ENCODE data around the gene FOXN3.

FOXN3 gene

GRCh38 chr14:89249972-89250654 lies 166.9 kb downstream of the FOXN3 start:
- DNase-seq (ENCODE audit: low read depth) = no peak

GRCh38 chr14:89249065-89249695 lies 167.9 kb downstream of the FOXN3 start:
- no peak for DNase-seq (ENCODE audit: low read depth)

DNA sequence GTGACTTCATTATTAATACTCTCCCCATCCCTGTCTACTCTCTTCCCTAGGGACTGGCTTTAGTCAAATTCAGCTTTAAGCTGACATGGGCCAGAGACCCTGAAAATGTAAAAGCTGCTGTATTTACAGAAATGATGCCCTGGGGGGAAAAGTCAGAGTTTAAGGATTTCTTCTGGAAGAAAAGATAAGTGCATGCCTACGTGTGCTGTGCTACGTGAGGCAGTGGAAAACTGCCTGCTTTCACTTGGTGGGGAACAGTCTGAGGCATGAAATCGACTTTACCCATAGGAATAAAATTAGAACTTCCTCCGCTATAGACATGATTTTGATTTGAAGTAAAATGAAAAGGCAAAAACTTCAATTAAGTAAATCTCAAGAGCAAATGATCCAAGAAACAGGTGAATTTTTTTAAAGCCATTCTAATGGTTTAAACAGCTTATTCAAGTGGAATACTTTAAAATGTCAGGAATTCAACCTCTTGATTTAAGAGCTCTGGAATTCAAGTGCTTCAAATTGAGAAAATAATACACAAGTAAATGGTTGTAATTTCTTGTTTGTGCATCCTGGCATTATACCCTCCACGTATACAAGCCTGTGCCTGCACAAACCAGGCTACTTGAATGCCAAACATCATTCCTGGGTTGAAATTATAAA lies 168.5 kb downstream of the FOXN3 start:
- no peak for DNase-seq (ENCODE audit: low read depth)

DNA sequence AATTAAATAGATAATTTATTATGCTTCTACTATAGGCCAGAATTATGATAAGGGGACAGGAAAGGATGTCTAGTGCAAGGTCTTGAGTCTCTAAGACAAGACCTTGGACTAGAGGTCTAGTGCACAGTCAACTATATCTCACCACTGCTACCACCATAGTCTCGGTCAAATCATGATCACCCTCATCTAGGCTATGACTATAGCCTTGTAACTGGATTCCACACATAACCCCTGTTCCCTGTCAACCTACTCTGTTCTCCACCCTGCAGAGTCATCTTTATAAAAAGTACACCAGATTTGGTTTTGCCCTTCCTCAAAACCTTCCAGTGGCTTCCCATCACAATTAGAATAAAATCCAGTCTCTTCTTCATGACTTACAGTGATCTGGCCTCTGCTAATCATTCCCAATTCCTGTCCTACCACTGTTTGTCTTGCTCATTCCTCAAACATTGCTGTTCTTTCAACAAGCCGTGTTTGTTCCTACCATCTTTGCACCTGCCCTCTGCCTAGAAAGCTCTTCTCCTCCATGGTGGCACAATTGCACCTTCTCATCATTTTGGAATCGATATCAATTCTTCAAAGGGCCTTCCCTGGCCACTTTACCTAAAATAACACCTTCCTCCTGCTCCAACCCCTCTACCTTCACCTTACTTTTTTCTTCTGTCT lies 169.4 kb downstream of the FOXN3 start:
- no peak for DNase-seq (ENCODE audit: low read depth)

DNA sequence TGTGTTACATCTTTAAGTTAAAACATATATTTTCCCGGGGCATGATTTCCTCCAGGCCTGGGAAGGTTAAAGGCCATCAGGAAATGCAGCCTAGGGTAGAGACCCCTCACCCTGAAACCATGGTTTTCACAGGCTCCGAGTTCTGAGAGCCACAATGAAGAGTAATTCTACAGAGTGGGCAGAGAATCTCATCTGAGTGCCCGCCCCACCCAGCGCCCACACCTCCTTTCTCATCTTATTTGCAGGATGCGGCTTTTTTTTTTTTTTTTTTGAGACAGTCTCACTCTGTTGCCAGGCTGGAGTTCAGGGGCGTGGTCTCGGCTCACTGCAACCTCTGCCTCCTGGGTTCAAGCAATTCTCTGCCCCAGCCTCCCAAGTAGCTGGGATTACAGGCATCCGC lies 170.7 kb downstream of the FOXN3 start:
- DNase-seq (ENCODE audit: low read depth) = no peak

- no peak for DNase-seq (ENCODE audit: low read depth)
Measured at GRCh38 chr14:89245802-89246201, 171.2 kb downstream of the FOXN3 start.

DNA sequence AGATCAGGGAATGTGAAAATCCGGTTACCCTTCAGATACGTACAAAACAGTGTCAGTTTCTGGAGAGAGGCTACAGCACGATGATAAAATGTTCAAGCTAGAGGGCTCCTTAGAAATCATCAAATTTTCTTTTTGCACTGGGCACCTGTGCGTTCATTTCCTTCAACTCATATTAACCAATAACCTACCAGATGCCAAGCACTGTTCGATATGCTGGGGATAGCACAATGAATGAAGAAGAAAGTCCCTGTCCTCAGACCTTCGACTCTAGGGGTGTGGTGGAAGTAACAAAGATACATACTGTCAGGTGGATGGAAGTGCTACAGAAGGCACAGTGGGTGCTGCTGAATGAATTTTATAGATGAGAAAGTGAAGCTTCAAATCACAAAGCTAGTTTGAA lies 172.3 kb downstream of the FOXN3 start:
- DNase-seq (ENCODE audit: low read depth) = no peak

- DNase-seq (ENCODE audit: low read depth) = no peak
Measured at GRCh38 chr14:89243741-89244140, 173.3 kb downstream of the FOXN3 start.

DNA sequence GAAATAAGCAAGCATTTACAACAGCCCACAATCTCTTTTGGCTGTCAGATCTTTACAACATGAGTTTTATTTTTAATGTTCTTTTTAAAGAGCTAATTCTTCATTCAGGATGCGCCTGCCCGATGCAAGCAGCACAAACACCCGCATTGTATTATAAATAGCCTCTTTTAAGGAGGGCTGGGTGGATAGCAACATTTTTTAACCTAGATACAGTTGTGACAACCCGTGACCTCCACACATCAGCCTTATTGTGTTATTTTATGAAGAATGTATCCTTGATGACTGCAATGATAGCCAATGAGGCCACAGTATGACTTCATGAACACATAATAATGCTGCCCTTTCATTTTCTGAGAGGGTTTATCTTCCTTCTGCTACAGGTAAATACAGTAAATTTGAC lies 173.7 kb downstream of the FOXN3 start:
- no peak for DNase-seq (ENCODE audit: low read depth)

- DNase-seq (ENCODE audit: low read depth) = no peak
Measured at GRCh38 chr14:89242652-89243279, 174.3 kb downstream of the FOXN3 start.

DNA sequence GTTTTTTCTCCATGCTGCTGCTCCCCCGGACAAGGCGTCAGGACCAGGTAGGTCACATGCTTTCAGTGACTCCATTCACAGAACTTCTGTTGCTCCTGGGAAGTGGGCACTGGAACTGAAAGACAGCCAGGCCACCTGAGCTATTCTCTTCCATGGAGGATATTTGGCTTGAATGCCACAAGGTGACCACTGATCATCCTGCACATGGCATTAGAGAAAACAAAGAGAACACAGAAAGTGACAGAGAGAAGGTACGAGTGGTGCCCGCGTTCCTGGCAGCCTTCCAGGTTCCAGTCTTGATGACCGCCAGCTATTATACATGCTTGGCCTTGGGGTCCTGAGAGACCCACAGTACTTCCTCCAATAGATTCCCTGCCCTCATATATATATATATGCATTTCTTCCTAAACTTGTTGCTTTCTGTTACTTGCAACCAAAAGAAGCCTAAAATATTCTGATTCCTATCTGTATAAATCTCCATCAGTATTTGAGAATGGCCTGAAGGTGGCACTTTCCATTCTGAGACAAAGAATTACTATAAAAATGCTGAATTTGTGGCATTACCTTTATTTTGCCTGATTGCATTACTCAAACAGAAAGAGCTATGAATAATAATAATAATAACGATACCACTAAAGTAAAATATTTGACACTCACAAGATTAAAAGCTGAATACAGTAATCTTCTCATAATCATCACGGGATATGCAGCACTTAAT lies 174.9 kb downstream of the FOXN3 start:
- DNase-seq (ENCODE audit: low read depth) = no peak

DNA sequence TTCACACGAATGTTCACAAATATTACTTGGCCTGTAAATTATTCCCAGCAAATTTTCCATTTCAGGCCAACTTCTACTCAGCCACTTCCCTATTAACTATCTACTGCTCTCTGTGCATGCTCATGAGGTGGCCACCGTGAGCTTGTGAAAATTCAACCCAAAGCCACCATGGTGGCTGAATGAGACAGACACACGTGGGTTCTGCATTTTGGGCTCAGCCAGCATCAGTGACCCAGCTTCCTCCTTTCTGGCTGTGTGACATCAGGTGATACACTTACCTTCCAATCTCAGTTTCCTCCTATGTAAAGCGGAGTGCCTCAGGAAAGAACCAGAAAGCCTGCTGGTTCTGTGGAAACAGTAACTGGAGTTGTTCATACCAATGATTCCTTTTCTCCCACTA lies 175.8 kb downstream of the FOXN3 start:
- DNase-seq (ENCODE audit: low read depth) = no peak

DNA sequence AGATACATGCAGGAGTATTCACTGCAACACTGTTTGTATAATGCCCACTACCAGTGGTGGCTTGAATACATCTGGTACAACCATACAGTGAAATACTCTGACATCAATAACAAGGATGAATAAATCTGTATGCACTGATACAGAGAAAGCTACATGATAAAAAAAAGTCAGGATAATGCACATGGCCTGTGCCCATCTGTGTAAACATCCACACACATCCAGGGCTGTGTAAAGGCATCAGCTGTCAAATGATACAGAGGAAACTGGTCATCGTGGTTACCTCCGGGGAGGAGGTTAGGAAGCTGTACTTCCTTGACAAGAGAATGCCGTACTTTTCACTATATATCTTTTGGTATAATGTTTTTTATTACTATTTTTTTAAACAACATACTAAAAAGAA lies 176.6 kb downstream of the FOXN3 start:
- DNase-seq (ENCODE audit: low read depth) = no peak

DNA sequence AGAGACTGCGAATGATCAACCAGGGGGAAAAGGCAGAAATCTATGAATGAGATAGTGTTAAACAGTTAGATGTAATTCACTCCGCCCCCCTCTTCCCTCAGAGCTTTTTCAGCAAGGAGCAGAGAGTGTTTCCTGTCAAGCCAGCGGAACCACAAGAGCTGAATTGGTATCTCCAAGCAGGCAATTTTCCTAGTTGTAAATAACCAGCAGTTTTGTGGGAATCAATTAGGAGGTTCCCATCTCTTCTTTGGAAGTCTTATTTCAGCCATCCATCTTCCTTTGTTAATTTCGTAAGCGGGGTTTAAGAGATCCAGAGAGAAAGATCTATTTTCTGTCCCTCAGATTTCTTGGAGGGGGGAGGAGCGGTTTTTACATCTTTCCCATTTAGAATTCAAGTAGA lies 178.0 kb downstream of the FOXN3 start:
- DNase-seq (ENCODE audit: low read depth) = no peak

DNA sequence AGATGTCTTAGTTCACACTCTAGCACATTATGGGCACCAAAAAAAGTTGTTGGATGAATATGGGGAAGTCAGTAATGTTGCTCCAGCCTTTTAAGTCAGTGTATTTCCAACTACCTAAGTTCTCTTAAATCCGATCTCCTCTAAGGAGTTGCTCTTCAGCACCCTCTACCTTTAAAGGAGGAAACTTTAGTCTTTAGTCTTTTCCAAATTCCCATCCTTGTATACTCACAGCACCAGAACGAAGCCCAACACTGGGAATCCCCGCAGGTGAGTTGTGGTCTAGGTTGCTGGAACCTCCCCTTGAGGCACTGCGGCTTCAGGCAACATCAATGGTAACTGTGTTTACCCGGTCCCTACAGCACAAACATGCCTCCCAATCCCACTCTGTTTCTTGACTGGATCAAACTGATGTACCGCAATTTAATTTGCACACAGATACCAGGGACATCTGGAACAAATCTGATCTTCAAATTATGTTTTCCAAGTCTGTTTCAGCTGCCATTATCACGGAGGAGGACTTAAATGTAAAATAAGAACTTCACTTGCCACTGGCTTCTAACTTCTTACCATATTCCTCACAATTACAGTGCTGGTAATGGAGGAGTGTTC lies 179.0 kb downstream of the FOXN3 start:
- no peak for DNase-seq (ENCODE audit: low read depth)

DNA sequence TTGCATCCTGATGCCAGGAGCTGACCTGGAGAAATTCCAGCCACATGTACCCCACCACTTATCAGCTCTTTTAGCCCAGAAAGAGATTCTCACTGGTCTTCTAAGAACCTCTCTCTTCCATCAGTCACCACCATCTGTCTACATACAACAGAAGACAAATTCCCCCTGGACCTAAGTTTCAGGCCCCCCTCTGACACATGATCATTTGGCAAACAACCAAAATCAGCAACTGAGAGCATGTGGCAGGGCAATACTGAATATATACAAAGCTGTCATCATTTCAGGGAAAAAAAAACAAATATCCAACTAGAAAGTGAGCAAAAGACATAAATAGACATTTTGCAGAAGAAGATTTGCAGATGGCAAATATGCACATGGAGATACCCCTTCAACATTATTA lies 180.2 kb downstream of the FOXN3 start:
- no peak for DNase-seq (ENCODE audit: low read depth)

DNA sequence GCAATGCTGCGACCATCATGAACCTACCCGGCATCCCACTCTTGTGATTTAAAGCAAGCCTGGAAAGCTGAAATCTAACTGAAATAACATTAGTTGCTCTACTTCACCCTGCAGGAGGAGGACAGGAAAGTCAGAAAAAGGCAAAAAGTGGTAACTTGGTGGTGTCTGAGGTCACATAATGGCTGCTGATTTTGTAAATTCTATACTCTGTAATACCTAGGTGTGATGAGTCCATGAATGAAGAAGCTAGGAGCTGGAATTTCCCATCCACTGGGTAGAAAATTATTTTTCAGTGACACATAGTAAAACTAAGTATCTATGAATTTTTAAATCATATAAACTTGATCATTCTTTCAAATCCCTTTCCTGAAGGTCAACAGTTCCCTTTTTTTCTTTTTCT lies 183.8 kb downstream of the FOXN3 start:
- no peak for DNase-seq (ENCODE audit: low read depth)

DNA sequence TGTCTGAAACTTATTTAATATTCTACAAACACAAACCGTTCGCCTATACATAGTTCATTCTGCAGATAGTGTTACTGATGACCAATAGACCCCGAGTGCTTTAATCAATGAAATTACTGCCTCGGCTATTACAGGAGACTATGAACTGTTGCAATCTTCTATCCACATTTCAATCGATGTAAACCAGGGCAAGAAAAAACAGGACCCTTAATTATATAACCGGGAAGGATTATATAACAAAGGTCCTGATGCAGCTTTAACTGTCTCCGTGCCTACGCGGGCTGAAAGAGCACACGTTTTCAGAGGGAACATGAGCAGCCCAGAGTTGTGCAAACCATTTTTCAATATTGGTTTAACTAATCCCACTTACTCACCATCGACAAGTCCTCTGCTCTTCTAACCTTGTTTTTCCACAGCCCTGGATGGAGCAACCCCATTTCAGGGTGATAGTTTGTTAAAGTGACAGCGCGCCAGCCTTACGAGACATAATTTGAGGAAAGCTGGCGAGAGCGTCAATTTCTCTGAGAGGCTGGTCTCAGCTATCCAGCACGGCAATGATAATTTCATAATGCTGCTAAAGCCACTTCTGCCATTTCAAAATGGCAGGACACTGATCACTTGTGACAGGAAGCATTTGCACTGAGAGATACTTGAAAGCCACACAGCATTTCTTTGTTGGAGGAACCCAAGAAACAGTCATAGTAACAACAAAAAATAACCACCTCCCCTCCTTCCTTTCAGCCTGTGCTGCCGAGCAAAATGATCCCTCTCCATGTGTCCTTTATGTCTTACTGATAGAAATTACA lies 184.6 kb downstream of the FOXN3 start:
- no peak for DNase-seq (ENCODE audit: low read depth)

DNA sequence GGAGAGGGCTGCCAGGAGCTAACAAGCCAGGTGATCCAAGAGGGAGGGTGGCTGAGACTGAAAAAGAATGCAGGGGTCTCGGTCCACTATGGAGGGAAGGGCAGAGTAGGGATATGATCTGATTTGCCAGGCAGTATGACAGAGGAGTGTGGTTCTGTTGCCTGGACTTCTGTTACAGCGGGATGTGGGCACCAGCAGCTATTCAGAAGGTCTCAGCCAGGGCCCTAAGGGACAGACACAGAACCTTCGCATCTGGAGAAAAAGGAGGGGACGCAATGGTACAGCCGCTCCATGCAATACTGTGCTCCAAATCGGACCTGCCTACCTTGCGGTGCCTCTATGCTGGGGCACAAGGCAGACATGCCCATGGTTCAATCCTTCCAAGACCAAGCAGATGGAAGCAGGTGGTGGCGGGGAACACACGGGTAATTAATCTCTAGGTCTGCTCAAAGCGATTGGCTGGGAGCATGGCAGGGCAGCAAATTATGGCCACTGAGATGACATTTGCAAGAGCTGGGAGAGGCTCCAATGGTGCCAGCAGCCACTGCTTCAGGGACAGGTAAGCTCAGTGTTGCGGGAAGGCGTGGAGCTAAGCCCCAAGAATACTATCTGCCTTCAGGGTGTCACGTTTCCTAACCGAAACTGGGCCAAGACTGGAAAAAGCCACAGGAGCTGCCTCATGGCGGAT lies 185.5 kb downstream of the FOXN3 start:
- DNase-seq (ENCODE audit: low read depth) = no peak

All from activated gamma-delta T cell treated with anti-CD3 and anti-CD28 coated beads, Interleukin-2, amount 50 U/mL, for 16 hours (primary cell).